Kidney tubule cell (primary cell): ENCODE results near the gene SPEM3.

Experiments used
- DNase-seq: peaks from one replicate; pipeline ENCODE4 v3.0.0-alpha.2; 2018; ENCODE audit warnings: low spot score

The SPEM3 gene

DNA sequence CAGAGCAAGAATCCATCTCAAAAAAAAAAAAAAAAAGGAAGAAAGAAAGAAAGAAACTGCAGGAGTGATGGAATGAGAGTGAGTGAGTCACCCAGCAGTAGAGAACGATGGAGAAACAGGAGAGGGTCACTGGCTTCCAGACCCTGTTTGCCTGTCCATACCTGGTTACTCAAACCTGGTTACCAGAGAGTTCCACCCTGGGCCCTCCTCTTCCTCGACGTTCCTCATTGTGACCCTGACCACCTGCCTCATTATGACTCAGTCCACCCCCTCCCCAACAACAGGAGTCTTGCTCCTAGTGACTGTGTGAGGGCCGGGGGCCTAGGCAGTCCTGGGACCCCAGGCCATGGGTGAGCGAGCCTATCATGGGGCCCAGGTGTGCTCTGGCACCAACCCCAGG lies at the start of gene SPEM3:
TSS of gene SPEM3 (plus strand) at position 301 of the 400 bp plus-strand sequence. CDS start at position 347, 46 bp downstream.
- no peak for DNase-seq

DNA sequence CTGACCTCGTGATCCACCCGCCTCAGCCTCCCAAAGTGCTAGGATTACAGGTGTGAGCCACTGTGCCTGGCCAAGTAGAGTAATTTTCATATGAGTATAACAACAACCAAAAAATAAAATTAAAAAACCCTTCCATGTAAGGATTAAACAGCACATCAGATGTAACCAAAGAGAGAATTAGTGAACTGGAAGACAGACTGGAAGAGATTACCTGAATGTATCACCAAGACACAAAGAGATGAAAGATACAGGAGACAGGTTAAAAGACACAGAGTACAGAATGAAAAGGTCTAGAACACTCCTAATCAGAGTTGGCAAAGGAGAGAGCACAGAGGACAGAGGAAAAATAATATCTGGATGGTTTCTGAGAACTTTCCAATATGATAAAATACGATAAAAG lies 49.5 kb upstream of the SPEM3 start:
- DNase-seq = no peak

- peak; percentile 29 for DNase-seq
These were observed 48.3 kb upstream of the SPEM3 start for GRCh38 chr17:7380321-7380720.

GRCh38 chr17:7380855-7381683 lies 47.6 kb upstream of the SPEM3 start, which contains the start of gene TNK1:
TSS of gene TNK1 (plus strand) at chr17:7381089. CDS start at chr17:7382927, 1,838 bp downstream.
- DNase-seq = peak; percentile 72

- no peak for DNase-seq
These were observed 45.8 kb upstream of the SPEM3 start for GRCh38 chr17:7382901-7383300.

DNA sequence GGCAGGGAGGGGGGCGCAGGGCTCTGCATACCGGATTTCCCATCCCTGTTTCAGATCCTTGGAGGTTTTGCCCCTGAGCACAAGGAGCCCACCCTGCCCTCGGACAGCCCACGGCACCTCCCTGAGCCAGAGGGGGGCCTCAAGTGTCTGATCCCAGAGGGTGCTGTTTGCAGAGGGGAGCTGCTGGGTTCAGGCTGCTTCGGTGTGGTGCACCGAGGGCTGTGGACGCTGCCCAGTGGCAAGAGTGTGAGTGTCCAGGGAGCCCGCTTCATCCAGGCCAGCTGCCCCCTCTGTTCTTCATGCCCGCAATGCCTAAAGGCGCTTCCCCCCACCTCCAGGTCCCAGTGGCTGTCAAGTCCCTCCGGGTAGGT lies 45.3 kb upstream of the SPEM3 start:
- DNase-seq = no peak

DNA sequence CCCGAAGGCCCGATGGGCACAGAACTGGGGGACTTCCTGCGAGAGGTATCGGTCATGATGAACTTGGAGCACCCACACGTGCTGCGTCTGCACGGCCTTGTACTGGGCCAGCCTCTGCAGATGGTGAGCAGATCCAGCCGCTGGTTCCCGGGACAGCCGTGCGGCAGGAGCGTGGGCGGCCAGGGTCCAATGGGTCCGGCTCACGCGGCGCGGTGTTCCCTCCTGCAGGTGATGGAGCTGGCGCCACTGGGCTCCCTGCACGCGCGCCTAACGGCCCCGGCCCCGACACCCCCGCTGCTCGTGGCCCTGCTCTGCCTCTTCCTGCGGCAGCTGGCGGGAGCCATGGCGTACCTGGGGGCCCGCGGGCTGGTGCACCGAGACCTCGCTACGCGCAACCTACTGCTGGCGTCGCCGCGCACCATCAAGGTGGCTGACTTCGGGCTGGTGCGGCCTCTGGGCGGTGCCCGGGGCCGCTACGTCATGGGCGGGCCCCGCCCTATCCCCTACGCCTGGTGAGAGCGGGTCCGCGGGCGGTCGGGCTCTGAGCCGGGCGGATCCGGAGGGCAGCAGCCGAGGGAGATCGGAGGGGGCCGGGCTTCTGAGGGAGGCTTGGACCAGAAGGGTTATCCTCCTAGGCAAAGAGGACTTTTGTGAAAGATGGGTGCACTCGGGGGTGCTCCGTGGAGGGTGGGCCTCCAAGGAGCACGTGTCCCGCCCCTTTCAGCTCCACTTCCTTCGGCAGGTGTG lies 44.7 kb upstream of the SPEM3 start:
- no peak for DNase-seq

DNA sequence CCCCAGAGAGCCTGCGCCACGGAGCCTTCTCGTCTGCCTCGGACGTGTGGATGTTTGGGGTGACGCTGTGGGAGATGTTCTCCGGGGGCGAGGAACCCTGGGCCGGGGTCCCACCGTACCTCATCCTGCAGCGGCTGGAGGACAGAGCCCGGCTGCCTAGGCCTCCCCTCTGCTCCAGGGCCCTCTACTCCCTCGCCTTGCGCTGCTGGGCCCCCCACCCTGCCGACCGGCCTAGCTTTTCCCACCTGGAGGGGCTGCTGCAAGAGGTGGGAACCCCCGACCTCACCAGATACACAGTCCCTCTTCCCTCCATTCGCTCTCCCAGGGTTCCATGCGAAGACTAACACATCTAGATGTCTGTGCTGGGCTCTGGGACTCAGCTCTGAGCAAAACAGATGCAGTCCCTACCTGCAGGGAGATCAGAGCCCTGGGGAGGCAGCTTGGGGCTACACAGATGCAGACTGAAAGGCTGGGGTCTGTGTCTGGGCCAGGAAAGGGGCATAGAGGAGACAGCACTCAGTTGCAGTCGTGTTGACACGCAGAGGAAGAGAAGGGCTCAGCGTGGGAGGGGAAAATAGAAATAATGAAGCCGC lies 44.1 kb upstream of the SPEM3 start:
- DNase-seq = no peak

- no peak for DNase-seq
These were observed 39.8 kb upstream of the SPEM3 start for GRCh38 chr17:7388856-7389255.

DNA sequence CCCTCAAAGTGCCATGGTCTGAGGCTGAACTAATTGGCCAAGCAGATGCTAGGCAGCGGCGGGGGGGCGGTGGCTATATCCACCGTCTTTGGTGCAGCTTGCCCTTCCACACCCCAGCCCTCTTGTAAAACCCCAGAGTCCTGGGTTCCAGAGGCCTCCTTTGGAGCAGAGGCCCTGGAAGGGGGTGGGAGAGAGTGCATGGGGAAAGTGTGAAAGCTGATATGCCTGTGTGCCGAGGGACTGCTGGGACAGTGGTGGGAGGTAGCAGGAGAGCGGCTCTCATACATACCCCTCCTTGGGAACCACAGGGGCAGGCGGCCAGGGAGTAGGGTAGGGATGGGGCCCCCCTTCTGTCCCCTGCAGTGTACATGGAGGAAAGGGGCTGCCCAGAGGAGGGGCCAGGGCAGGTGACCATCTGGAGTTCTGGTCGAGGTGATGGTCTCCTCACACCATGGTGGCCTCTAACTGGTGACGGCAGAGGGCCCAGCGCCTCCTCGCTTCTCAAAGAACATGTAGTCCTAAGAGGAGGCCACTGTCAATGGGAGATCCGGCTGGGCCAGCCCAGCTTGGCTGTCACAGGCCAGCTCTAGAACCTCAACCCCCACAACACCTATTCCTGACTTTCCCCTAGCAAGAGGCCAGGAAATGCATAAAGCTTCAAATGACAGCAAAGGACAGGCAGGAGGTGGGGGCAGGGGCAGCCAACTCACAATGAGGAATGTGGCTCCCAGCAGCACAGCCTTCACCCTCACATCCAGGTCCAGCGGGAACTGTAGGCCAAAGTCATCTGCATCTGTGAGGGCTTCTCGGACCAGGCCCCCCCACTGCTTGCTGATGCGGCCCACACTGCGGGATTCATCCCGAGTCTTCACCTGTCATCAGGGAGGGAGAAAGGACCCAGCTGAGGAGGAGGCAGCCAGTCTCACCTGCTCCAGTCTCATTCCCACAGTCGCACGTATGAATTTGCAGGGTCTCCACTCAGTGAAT lies 38.4 kb upstream of the SPEM3 start:
- DNase-seq = no peak

DNA sequence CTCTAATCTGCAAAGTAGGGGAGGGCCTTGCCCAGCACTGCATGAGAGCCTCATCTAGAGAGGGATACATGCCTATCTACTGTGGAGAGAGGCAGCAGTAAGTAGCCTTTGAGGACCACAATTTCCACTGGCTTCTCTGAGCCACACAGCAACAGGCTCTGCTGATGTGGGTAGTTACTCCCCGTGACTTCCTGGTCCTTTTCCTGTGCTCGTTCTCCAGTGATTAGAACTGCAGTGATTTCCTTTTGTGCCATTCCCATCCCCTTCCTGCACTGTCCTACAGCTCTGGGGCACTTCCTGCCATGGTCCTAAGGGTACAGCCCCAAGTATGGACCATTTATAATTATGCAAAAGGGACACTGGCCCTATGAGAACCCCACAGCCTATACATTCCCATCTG lies 37.4 kb upstream of the SPEM3 start:
- no peak for DNase-seq

DNA sequence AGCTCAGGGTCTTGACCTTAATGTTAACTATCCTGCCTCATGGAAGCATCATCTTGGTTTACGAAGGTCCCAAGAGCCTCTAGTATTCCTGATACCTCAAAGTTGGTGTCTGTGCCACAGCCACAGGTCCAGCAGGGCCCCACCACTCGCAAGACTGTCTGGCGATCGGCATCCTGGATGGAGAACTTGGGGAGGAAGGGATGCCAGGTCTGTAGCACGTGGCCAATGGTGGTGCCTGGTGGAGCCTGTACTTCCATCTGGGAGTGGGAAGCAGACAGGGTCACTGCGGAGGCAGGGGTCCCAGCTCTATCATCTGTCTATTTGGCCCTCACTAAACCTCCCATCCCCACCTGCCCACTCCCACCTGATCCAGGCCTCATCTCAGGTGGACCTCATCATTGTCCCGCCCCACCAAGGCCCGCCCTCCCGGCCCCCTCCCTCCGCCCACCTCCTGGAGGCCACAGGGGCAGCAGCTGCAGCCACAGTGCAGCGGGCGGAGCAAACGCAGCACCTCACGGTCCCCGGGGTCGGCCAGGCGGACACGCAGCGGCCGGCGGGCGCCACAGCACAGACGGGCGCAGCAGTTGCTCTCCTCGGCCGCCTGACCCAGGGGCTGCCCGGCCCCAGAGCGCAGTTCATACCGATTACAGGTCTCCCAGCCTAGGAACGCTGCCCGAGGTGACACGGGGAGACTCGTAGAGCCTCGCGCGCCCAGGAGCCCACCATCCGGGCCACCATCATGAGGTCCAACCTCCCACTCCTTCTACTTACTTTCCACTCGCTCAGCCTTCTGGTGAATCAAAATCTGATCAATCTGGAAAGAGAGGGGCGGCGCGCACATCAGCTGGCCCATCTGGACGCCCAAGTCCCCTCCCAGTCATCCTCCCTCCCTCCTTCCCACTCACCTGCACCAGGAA lies 35.7 kb upstream of the SPEM3 start:
- no peak for DNase-seq

GRCh38 chr17:7393613-7394451 lies 34.8 kb upstream of the SPEM3 start:
- peak; percentile 29 for DNase-seq

GRCh38 chr17:7394452-7395191 lies 34.0 kb upstream of the SPEM3 start, which contains the start of gene PLSCR3:
TSS of gene PLSCR3 (minus strand) at chr17:7394525. CDS start at chr17:7394110, 415 bp downstream.
- peak; percentile 94 for DNase-seq

DNA sequence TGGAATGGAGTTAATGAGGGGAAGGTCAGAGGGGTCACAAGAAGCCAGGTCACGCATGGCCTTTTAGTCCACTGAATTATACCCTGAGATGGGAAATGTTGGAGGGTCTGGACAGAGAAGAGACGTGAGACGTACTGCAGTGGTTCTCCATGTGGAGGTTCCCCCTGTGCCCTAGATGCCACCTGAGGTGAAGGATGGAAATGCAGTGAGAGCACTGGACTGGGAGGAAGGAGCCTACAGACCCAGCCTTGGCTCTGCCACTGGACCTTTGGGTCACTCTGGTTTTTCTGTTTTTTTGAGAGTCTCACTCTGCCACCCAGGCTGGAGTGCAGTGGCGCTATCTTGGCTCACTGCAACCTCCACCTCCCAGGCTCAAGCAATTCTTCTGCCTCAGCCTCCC lies 32.5 kb upstream of the SPEM3 start:
- DNase-seq = no peak

DNA sequence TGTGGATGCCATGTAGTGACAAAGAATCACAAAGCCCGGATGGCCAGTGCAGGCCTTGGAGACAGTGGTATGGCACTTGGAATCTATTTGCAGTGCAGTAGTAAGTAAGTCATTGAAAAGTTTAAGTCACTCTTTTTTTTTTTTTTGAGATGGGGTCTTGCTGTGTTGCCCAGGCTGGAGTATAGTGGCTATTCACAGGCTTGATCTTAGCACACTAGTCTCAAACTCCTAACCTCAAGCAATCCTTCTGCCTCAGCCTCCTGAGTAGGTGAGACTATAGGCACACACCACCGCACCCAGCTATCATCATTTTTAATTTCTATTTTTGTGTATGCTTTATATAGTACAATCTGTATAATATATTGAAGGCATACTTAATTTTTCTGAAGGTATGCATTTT lies 30.0 kb upstream of the SPEM3 start:
- DNase-seq = no peak

- peak; percentile 23 for DNase-seq
These were observed 25.5 kb upstream of the SPEM3 start for GRCh38 chr17:7403043-7403726.

- no peak for DNase-seq
These were observed 25.0 kb upstream of the SPEM3 start for GRCh38 chr17:7403727-7403976.
